Measurements from ENCODE around the gene CNTNAP5. TPM values are rescaled to one million over a fixed set of nuclear protein-coding genes. Genes with fewer than 3 reads are reported as not detected.

The CNTNAP5 gene
- polyA plus RNA-seq, 3 donors from 2014 or later = not detected

- peaks cover 0 to 35% (median 12%) of the 10 kb centered on the region in 6 donors for H3K9me3 Mint-ChIP-seq
- H3K4me1 Mint-ChIP-seq = peaks cover 13 to 17% of the 10 kb centered on the region in 2 donors
- peak in 1 of 3 donors; percentile 2 for DNase-seq
- no peak overlapping the region for H3K4me3 Mint-ChIP-seq
- H3K36me3 Mint-ChIP-seq = no peaks in the 10 kb centered on the region
- H3K27ac Mint-ChIP-seq = no peak overlapping the region
- peaks cover 0 to 12% (median 3%) of the 10 kb centered on the region in 3 donors for H3K27me3 Mint-ChIP-seq (ENCODE audit: low read depth in 3 of 3)
Observed at GRCh38 chr2:124267794-124268193, 242.7 kb downstream of the CNTNAP5 start.

GRCh38 chr2:124269348-124269747 is 244.3 kb downstream of the CNTNAP5 start:
- H3K4me3 Mint-ChIP-seq = no peak overlapping the region
- no peak for DNase-seq
- H3K9me3 Mint-ChIP-seq = peaks cover 0 to 26% (median 11%) of the 10 kb centered on the region in 6 donors
- H3K27ac Mint-ChIP-seq = no peak overlapping the region
- no peaks in the 10 kb centered on the region for H3K36me3 Mint-ChIP-seq
- H3K27me3 Mint-ChIP-seq (ENCODE audit: low read depth in 3 of 3) = peaks cover 0 to 7% (median 0%) of the 10 kb centered on the region in 3 donors
- H3K4me1 Mint-ChIP-seq = peaks cover 9 to 10% of the 10 kb centered on the region in 2 donors

GRCh38 chr2:124272261-124272841 is 247.3 kb downstream of the CNTNAP5 start:
- H3K36me3 Mint-ChIP-seq = no peaks in the 10 kb centered on the region
- no peak overlapping the region for H3K27ac Mint-ChIP-seq
- no peak overlapping the region for H3K4me3 Mint-ChIP-seq
- peaks cover 0 to 5% (median 0%) of the 10 kb centered on the region in 3 donors for H3K27me3 Mint-ChIP-seq (ENCODE audit: low read depth in 3 of 3)
- H3K4me1 Mint-ChIP-seq = no peaks in the 10 kb centered on the region
- no peak for DNase-seq
- H3K9me3 Mint-ChIP-seq = peaks cover 0 to 42% (median 6%) of the 10 kb centered on the region in 6 donors

GRCh38 chr2:124281541-124281940 is 256.5 kb downstream of the CNTNAP5 start:
- no peak for DNase-seq
- Mint-ChIP-seq H3K27me3 (ENCODE audit: low read depth in 3 of 3) (no peaks in the 10 kb centered on the region), H3K36me3 (no peaks in the 10 kb centered on the region), H3K4me3 (no peak overlapping the region), H3K4me1 (no peaks in the 10 kb centered on the region), H3K9me3 (peaks cover 2 to 21% (median 7%) of the 10 kb centered on the region in 6 donors), H3K27ac (no peak overlapping the region)

GRCh38 chr2:124283096-124283495 is 258.0 kb downstream of the CNTNAP5 start:
- no peak overlapping the region for H3K27ac Mint-ChIP-seq
- H3K4me3 Mint-ChIP-seq = no peak overlapping the region
- no peaks in the 10 kb centered on the region for H3K4me1 Mint-ChIP-seq
- no peak for DNase-seq
- no peaks in the 10 kb centered on the region for H3K27me3 Mint-ChIP-seq (ENCODE audit: low read depth in 3 of 3)
- H3K9me3 Mint-ChIP-seq = peaks cover 2 to 18% (median 7%) of the 10 kb centered on the region in 6 donors
- no peaks in the 10 kb centered on the region for H3K36me3 Mint-ChIP-seq

GRCh38 chr2:124286089-124286783 is 261.1 kb downstream of the CNTNAP5 start:
- Mint-ChIP-seq H3K9me3 (peaks cover 2 to 28% (median 6%) of the 10 kb centered on the region in 6 donors), H3K4me3 (no peak overlapping the region), H3K36me3 (no peaks in the 10 kb centered on the region), H3K27ac (no peak overlapping the region), H3K4me1 (no peaks in the 10 kb centered on the region), H3K27me3 (ENCODE audit: low read depth in 3 of 3) (no peaks in the 10 kb centered on the region)
- DNase-seq = no peak

GRCh38 chr2:124289060-124289459 is 264.0 kb downstream of the CNTNAP5 start:
- Mint-ChIP-seq H3K27me3 (ENCODE audit: low read depth in 3 of 3) (no peaks in the 10 kb centered on the region), H3K4me1 (no peaks in the 10 kb centered on the region), H3K27ac (no peak overlapping the region), H3K4me3 (no peak overlapping the region), H3K36me3 (no peaks in the 10 kb centered on the region), H3K9me3 (peaks cover 2 to 26% (median 3%) of the 10 kb centered on the region in 6 donors)
- no peak for DNase-seq

GRCh38 chr2:124289615-124290014 is 264.5 kb downstream of the CNTNAP5 start:
- Mint-ChIP-seq H3K27ac (no peak overlapping the region), H3K4me1 (no peaks in the 10 kb centered on the region), H3K27me3 (ENCODE audit: low read depth in 3 of 3) (no peaks in the 10 kb centered on the region), H3K4me3 (no peak overlapping the region), H3K9me3 (peaks cover 0 to 30% (median 4%) of the 10 kb centered on the region in 6 donors), H3K36me3 (no peaks in the 10 kb centered on the region)
- DNase-seq = no peak

- no peak for DNase-seq
- Mint-ChIP-seq H3K27me3 (ENCODE audit: low read depth in 3 of 3) (no peaks in the 10 kb centered on the region), H3K36me3 (peaks cover 0 to 3% (median 0%) of the 10 kb centered on the region in 3 donors), H3K9me3 (peaks cover 6 to 40% (median 16%) of the 10 kb centered on the region in 6 donors), H3K27ac (no peak overlapping the region), H3K4me3 (no peak overlapping the region), H3K4me1 (no peaks in the 10 kb centered on the region)
Observed at GRCh38 chr2:124296470-124296869, 271.4 kb downstream of the CNTNAP5 start.

- DNase-seq = no peak
- Mint-ChIP-seq H3K4me1 (no peaks in the 10 kb centered on the region), H3K4me3 (no peak overlapping the region), H3K36me3 (peaks cover 0 to 3% (median 0%) of the 10 kb centered on the region in 3 donors), H3K27ac (no peak overlapping the region), H3K9me3 (peaks cover 8 to 31% (median 15%) of the 10 kb centered on the region in 6 donors), H3K27me3 (ENCODE audit: low read depth in 3 of 3) (peaks cover 0 to 3% (median 0%) of the 10 kb centered on the region in 3 donors)
Observed at GRCh38 chr2:124301915-124302314, 276.8 kb downstream of the CNTNAP5 start.

- H3K27ac Mint-ChIP-seq = no peak overlapping the region
- peaks cover 2 to 15% (median 4%) of the 10 kb centered on the region in 6 donors for H3K9me3 Mint-ChIP-seq
- H3K4me1 Mint-ChIP-seq = no peaks in the 10 kb centered on the region
- DNase-seq = no peak
- no peaks in the 10 kb centered on the region for H3K27me3 Mint-ChIP-seq (ENCODE audit: low read depth in 3 of 3)
- H3K4me3 Mint-ChIP-seq = no peak overlapping the region
- peaks cover 0 to 4% (median 0%) of the 10 kb centered on the region in 3 donors for H3K36me3 Mint-ChIP-seq
Observed at GRCh38 chr2:124308319-124309062, 283.4 kb downstream of the CNTNAP5 start.

GRCh38 chr2:124309563-124310138 is 284.6 kb downstream of the CNTNAP5 start:
- Mint-ChIP-seq H3K27me3 (ENCODE audit: low read depth in 3 of 3) (no peaks in the 10 kb centered on the region), H3K27ac (no peak overlapping the region), H3K4me3 (no peak overlapping the region), H3K36me3 (peaks cover 0 to 4% (median 0%) of the 10 kb centered on the region in 3 donors), H3K4me1 (no peaks in the 10 kb centered on the region), H3K9me3 (peaks cover 2 to 19% (median 5%) of the 10 kb centered on the region in 6 donors)
- no peak for DNase-seq

GRCh38 chr2:124310671-124311070 is 285.6 kb downstream of the CNTNAP5 start:
- no peak for DNase-seq
- Mint-ChIP-seq H3K27me3 (ENCODE audit: low read depth in 3 of 3) (no peaks in the 10 kb centered on the region), H3K27ac (no peak overlapping the region), H3K9me3 (peaks cover 3 to 22% (median 6%) of the 10 kb centered on the region in 6 donors), H3K36me3 (peaks cover 0 to 4% (median 0%) of the 10 kb centered on the region in 3 donors), H3K4me1 (no peaks in the 10 kb centered on the region), H3K4me3 (no peak overlapping the region)
